AG10803 (cell line): ENCODE data around the gene MPPED1.

Experiments
- DNase-seq: peaks from one replicate; pipeline ENCODE4 v3.0.0; 2010; ENCODE audit warnings: low read depth
- H3K4me3 ChIP-seq: 2 replicates; pipeline ENCODE4 v1.5.1; 2011; ENCODE audit warnings: mild to moderate bottlenecking, low read length, control low read depth
- TF ChIP-seq, protein P1 (sequence below): conservative IDR thresholded peaks from 2 replicates; pipeline ENCODE4 v1.5.1; 2011; ENCODE audit warnings: mild to moderate bottlenecking, low read length, control low read depth, inconsistent platforms

Gene MPPED1

GRCh38 chr22:43398246-43398645, 13.6 kb upstream of the MPPED1 start:
- no peak for DNase-seq
- TF ChIP-seq, protein P1, sequence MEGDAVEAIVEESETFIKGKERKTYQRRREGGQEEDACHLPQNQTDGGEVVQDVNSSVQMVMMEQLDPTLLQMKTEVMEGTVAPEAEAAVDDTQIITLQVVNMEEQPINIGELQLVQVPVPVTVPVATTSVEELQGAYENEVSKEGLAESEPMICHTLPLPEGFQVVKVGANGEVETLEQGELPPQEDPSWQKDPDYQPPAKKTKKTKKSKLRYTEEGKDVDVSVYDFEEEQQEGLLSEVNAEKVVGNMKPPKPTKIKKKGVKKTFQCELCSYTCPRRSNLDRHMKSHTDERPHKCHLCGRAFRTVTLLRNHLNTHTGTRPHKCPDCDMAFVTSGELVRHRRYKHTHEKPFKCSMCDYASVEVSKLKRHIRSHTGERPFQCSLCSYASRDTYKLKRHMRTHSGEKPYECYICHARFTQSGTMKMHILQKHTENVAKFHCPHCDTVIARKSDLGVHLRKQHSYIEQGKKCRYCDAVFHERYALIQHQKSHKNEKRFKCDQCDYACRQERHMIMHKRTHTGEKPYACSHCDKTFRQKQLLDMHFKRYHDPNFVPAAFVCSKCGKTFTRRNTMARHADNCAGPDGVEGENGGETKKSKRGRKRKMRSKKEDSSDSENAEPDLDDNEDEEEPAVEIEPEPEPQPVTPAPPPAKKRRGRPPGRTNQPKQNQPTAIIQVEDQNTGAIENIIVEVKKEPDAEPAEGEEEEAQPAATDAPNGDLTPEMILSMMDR, result no peak
- no peak overlapping the region for H3K4me3 ChIP-seq

- no peak for DNase-seq
- TF ChIP-seq, protein P1, result no peak
- no peak overlapping the region for H3K4me3 ChIP-seq
These were observed 12.9 kb upstream of the MPPED1 start for GRCh38 chr22:43398910-43399309.

DNA sequence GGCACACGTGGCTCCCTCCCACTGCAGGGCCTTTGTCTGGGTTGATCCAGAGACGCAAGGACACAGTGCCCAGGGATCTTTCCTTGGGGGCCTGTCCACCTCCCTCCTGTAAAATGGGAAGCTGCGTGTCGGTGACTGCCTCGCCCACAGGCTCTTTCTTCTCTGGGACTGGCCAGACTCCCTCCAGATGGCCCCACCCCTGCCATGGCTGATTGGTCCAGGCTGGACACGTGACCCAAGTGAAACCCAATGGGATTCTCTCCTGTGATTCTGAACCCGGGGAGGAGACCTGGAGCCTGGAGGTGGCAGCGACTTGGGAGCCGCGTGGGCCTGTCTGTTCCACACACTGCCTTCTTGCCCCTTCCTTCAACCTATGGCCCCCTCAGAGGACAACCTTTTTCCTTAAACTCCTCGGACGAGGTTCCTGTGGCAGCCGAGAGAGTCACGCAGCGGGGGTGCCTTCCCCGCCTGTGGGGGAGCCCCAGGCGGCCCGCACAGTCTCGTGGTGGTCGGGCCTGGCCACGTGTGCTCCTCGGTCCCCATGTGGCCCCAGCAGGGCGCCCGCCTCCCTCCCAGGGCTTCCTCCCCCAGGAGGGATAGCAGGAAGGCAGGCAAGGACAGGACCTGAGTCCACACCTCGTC, 12.4 kb upstream of the MPPED1 start:
- H3K4me3 ChIP-seq, result no peak overlapping the region
- no peak for DNase-seq
- TF ChIP-seq, protein P1, result no peak

- DNase-seq, result no peak
- H3K4me3 ChIP-seq, result no peak overlapping the region
- TF ChIP-seq, protein P1, result no peak
These were observed 11.8 kb upstream of the MPPED1 start for GRCh38 chr22:43399980-43400358.

- DNase-seq, result no peak
- TF ChIP-seq, protein P1, result no peak
- no peak overlapping the region for H3K4me3 ChIP-seq
These were observed 11.4 kb upstream of the MPPED1 start for GRCh38 chr22:43400449-43400848.

- no peak overlapping the region for H3K4me3 ChIP-seq
- no peak for DNase-seq
- TF ChIP-seq, protein P1, result no peak
These were observed 10.6 kb upstream of the MPPED1 start for GRCh38 chr22:43401233-43401632.

GRCh38 chr22:43401661-43402060, 10.2 kb upstream of the MPPED1 start:
- no peak for DNase-seq
- H3K4me3 ChIP-seq, result no peak overlapping the region

More at GRCh38 chr22:43401661-43402060, 10.2 kb upstream of the MPPED1 start:
- TF ChIP-seq, protein P1, result no peak
